ENCODE data around the gene FAP. TPM values are rescaled to one million over a fixed set of nuclear protein-coding genes. Genes with fewer than 3 reads are reported as not detected.

FAP gene
- 0.05 to 0.32 TPM in 2 of 5 replicates, not detected in the others for total RNA-seq (2022; extraction: Qiagen RNA extraction; ENCODE audit: low read depth)

GRCh38 chr2:162243294-162243693 is at the start of gene FAP:
FAP (minus strand) TSS chr2:162243445; CDS start chr2:162243327, 118 bp downstream.

DNA sequence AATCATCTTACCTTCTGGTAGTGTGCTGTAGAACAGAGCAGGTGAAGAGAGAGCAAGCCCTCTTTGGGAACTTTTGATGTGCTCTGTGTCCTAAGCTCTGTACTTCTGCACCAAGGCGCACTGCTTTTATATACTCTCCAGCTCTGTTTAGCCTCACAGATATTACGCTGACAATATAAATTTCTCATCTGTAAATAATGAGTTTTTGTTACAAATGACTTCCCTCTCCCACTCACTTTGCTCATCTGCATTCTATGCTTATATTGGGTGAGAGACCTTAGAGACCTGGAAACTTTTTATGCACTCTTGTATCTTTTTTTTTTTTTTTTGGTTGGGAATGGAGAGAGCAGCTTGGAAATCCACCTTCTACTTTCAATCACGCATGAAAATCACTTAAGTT is 91.1 kb downstream of the FAP start, which contains the start of gene GCG:
GCG (minus strand) TSS at position 101 of the 400 bp plus-strand sequence. CDS start 3,069 bp downstream, outside the sequence.

Other genes with a start within 250 kb of the FAP start
- 0.69 to 1.3 TPM (median 0.76 TPM) in 5 replicates for gene DPP4, start 169.2 kb downstream of the FAP start, total RNA-seq (2022; extraction: Qiagen RNA extraction; ENCODE audit: low read depth)
- not detected in 5 replicates for gene GCG, start 91.2 kb downstream of the FAP start, total RNA-seq (2022; extraction: Qiagen RNA extraction; ENCODE audit: low read depth)
- gene IFIH1, start 75.2 kb upstream of the FAP start, total RNA-seq (2022; extraction: Qiagen RNA extraction; ENCODE audit: low read depth), result 0.80 to 1.6 TPM (median 1.3 TPM) in 5 replicates
- 5.2 to 7.2 TPM (median 6.4 TPM) in 5 replicates for gene GCA, start 100.7 kb upstream of the FAP start, total RNA-seq (2022; extraction: Qiagen RNA extraction; ENCODE audit: low read depth)

Data from A549 treated with GW870086 at 1 μM for 4 hours (cell line).